Activated naive CD4-positive, alpha-beta T cell treated with Interleukin-2 at 50 U/mL for 16 hours (primary cell): Measurements from ENCODE around the gene USP38.
A peak's percentile ranks its signal among the peaks of the same experiment; 100 is the strongest.
"Not testable (repeated sequence)": the region's sequence is repeated elsewhere in the genome, so short reads cannot be mapped to it uniquely, and the experiment has no call there.

Source experiments
- DNase-seq: peaks from one replicate; pipeline ENCODE4 v3.0.0-alpha.2; 2020

USP38 gene

GRCh38 chr4:143184503-143185252 lies at the start of gene USP38:
Gene USP38, plus strand, starts transcription at chr4:143184917. Its CDS starts 534 bp downstream, at chr4:143185451.
- DNase-seq = peak; percentile 94

GRCh38 chr4:143135358-143135757 lies 49.4 kb upstream of the USP38 start:
- no peak for DNase-seq

- no peak for DNase-seq
Measured at GRCh38 chr4:143140696-143141095, 44.0 kb upstream of the USP38 start.

GRCh38 chr4:143148521-143148920 lies 36.2 kb upstream of the USP38 start:
- DNase-seq = no peak

GRCh38 chr4:143156853-143157252 lies 27.9 kb upstream of the USP38 start:
- no peak for DNase-seq

GRCh38 chr4:143163614-143164013 lies 21.1 kb upstream of the USP38 start:
- no peak for DNase-seq

GRCh38 chr4:143166722-143167121 lies 18.0 kb upstream of the USP38 start:
- not testable (repeated sequence) for DNase-seq

- no peak for DNase-seq
Measured at GRCh38 chr4:143178923-143179322, 5.8 kb upstream of the USP38 start.

GRCh38 chr4:143183513-143184216 lies 1.1 kb upstream of the USP38 start:
- no peak for DNase-seq

- DNase-seq = no peak
Measured at GRCh38 chr4:143184217-143184502, 557 bp upstream of the USP38 start.

- peak; percentile 4 for DNase-seq
Measured at GRCh38 chr4:143185253-143186107, 763 bp downstream of the USP38 start.

GRCh38 chr4:143186212-143186611 lies 1.5 kb downstream of the USP38 start:
- no peak for DNase-seq

GRCh38 chr4:143186649-143187048 lies 1.9 kb downstream of the USP38 start:
- no peak for DNase-seq

GRCh38 chr4:143188136-143189088 lies 3.7 kb downstream of the USP38 start:
- DNase-seq = no peak

GRCh38 chr4:143189528-143189927 lies 4.8 kb downstream of the USP38 start:
- DNase-seq = no peak

- no peak for DNase-seq
Measured at GRCh38 chr4:143195581-143195980, 10.9 kb downstream of the USP38 start.

- DNase-seq = no peak
Measured at GRCh38 chr4:143196323-143196722, 11.6 kb downstream of the USP38 start.

- DNase-seq = no peak
Measured at GRCh38 chr4:143199503-143199902, 14.8 kb downstream of the USP38 start.

- DNase-seq = no peak
Measured at GRCh38 chr4:143202824-143203223, 18.1 kb downstream of the USP38 start.

GRCh38 chr4:143203577-143203976 lies 18.9 kb downstream of the USP38 start:
- DNase-seq = no peak

- no peak for DNase-seq
Measured at GRCh38 chr4:143207555-143207954, 22.8 kb downstream of the USP38 start.

GRCh38 chr4:143212566-143212965 lies 27.8 kb downstream of the USP38 start:
- no peak for DNase-seq

GRCh38 chr4:143215873-143216272 lies 31.2 kb downstream of the USP38 start:
- no peak for DNase-seq
